HL-60 (cell line): ENCODE results near the gene CUL2.

Experiments
- DNase-seq, 2 experiments: peaks; one replicate each; pipeline ENCODE4 v3.0.0-alpha.2; 2010 to 2020; ENCODE audit warnings: low read depth in 1 of 2, low spot score in 1 of 2
- H3K27ac ChIP-seq: fragments of 250-450 bp; sonication (Bioruptor Pico); replicated peaks from 2 replicates; pipeline ENCODE4 v1.5.1; 2020; ENCODE audit warnings: mild to moderate bottlenecking, moderate library complexity
- H3K27me3 ChIP-seq: fragments of 250-450 bp; sonication (Bioruptor Pico); 2 replicates; pipeline ENCODE4 v1.5.1; 2021; ENCODE audit warnings: mild to moderate bottlenecking, moderate library complexity; ENCODE audit not compliant: insufficient read depth, poor library complexity, severe bottlenecking
- H3K4me3 ChIP-seq: replicated peaks from 2 replicates; pipeline ENCODE4 v1.5.1; 2011; ENCODE audit warnings: mild to moderate bottlenecking, control low read depth, low read length; ENCODE audit not compliant: insufficient read depth
- GABPA ChIP-seq: IDR thresholded peaks from 2 replicates; pipeline ENCODE4 v1.6.1; 2012; ENCODE audit warnings: low read depth
- POLR2AphosphoS5 ChIP-seq: IDR thresholded peaks from 2 replicates; pipeline ENCODE4 v1.6.1; 2012; ENCODE audit warnings: low read depth
- SPI1 ChIP-seq: IDR thresholded peaks from 2 replicates; pipeline ENCODE4 v1.6.1; 2012; ENCODE audit warnings: low read depth, mild to moderate bottlenecking, borderline replicate concordance
- TF ChIP-seq, protein P1 (sequence below): IDR thresholded peaks from one replicate; pipeline ENCODE4 v1.5.1; 2011; ENCODE audit warnings: low read length, control low read depth, inconsistent platforms; ENCODE audit not compliant: insufficient read depth
- TF ChIP-seq, protein P2 (sequence below): IDR thresholded peaks from 2 replicates; pipeline ENCODE4 v1.6.1; 2012; ENCODE audit warnings: low read depth; ENCODE audit not compliant: insufficient replicate concordance

CUL2 gene

DNA sequence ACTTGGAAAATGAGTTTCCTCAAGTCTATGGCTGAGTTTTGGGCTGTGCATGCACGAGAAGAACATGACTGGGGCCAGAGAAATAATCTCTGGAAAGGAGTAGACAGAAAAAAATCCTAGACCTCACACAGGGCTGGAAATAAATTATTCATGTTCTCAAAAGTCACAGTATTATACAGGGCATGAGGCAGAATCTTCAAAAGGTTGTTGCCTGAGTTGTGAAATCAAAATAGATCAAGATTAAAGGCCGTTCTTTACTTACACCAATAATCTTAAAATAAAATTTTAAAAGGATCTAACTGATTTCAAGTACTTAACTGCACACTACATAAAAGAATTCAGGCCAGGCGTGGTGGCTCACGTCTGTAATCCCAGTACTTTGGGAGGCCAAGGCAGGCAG is 22.4 kb upstream of the CUL2 start:
- H3K27ac ChIP-seq: no peak overlapping the region
- TF ChIP-seq, protein P1, sequence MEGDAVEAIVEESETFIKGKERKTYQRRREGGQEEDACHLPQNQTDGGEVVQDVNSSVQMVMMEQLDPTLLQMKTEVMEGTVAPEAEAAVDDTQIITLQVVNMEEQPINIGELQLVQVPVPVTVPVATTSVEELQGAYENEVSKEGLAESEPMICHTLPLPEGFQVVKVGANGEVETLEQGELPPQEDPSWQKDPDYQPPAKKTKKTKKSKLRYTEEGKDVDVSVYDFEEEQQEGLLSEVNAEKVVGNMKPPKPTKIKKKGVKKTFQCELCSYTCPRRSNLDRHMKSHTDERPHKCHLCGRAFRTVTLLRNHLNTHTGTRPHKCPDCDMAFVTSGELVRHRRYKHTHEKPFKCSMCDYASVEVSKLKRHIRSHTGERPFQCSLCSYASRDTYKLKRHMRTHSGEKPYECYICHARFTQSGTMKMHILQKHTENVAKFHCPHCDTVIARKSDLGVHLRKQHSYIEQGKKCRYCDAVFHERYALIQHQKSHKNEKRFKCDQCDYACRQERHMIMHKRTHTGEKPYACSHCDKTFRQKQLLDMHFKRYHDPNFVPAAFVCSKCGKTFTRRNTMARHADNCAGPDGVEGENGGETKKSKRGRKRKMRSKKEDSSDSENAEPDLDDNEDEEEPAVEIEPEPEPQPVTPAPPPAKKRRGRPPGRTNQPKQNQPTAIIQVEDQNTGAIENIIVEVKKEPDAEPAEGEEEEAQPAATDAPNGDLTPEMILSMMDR: no peak
- no peak for TF ChIP-seq SPI1
- TF ChIP-seq POLR2AphosphoS5: no peak
- TF ChIP-seq, protein P2, sequence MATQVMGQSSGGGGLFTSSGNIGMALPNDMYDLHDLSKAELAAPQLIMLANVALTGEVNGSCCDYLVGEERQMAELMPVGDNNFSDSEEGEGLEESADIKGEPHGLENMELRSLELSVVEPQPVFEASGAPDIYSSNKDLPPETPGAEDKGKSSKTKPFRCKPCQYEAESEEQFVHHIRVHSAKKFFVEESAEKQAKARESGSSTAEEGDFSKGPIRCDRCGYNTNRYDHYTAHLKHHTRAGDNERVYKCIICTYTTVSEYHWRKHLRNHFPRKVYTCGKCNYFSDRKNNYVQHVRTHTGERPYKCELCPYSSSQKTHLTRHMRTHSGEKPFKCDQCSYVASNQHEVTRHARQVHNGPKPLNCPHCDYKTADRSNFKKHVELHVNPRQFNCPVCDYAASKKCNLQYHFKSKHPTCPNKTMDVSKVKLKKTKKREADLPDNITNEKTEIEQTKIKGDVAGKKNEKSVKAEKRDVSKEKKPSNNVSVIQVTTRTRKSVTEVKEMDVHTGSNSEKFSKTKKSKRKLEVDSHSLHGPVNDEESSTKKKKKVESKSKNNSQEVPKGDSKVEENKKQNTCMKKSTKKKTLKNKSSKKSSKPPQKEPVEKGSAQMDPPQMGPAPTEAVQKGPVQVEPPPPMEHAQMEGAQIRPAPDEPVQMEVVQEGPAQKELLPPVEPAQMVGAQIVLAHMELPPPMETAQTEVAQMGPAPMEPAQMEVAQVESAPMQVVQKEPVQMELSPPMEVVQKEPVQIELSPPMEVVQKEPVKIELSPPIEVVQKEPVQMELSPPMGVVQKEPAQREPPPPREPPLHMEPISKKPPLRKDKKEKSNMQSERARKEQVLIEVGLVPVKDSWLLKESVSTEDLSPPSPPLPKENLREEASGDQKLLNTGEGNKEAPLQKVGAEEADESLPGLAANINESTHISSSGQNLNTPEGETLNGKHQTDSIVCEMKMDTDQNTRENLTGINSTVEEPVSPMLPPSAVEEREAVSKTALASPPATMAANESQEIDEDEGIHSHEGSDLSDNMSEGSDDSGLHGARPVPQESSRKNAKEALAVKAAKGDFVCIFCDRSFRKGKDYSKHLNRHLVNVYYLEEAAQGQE: no peak
- no peak for TF ChIP-seq GABPA
- no peaks in the 10 kb centered on the region for H3K27me3 ChIP-seq
- H3K4me3 ChIP-seq: no peak overlapping the region
- DNase-seq: no peak

DNA sequence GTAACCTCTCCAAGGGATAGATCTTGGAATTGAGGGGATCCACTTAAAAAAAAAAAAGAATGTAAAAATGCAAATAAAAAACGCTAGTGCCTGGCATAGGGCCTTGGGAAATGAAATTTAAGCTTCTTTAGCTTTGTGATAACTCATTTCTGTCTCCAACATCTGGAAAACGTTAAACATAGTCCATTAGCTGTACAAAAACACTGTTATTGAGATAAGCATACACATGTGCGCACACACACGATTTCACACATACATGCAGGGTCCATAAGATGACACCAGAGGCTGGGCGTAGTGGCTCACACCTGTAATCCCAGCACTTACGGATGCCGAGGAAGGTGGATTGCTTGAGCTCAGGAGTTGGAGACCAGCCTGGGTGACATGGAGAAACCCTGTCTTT is 13.7 kb upstream of the CUL2 start:
- TF ChIP-seq POLR2AphosphoS5 (no peak), SPI1 (no peak), GABPA (no peak)
- TF ChIP-seq, protein P2: no peak
- TF ChIP-seq, protein P1: no peak
- DNase-seq: no peak
- H3K4me3 ChIP-seq: no peak overlapping the region
- no peaks in the 10 kb centered on the region for H3K27me3 ChIP-seq
- no peak overlapping the region for H3K27ac ChIP-seq

DNA sequence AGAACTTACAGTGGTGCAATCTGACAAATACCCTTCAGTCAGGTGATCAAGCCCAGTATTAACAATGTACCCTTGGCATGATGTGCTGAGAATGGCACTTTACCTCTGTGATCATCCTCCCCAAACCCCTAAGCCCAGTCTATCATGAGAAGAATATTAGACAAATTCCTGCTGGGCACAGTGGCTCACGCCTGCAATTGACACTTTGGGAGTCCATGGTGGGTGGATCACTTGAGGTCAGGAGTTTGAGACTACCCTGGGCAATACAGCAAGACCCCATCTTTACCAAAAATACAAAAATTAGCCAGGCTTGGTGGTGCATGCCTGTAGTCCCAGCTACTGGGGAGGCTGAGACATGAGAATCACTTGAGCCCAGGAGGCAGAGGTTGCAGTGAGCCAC is 7.4 kb upstream of the CUL2 start:
- TF ChIP-seq POLR2AphosphoS5 (no peak), GABPA (no peak), SPI1 (no peak)
- TF ChIP-seq, protein P2: no peak
- TF ChIP-seq, protein P1: no peak
- Histone ChIP-seq H3K4me3 (no peak overlapping the region), H3K27ac (no peak overlapping the region), H3K27me3 (no peaks in the 10 kb centered on the region)
- no peak for DNase-seq
